CD1c-positive myeloid dendritic cell (primary cell): ENCODE data around the gene BTNL8.
A peak's percentile ranks its signal among the peaks of the same experiment; 100 is the strongest.

Experiments
- DNase-seq: peaks from one replicate; pipeline ENCODE4 v3.0.0-alpha.2; 2016; ENCODE audit errors: extremely low spot score

The BTNL8 gene, protein sequence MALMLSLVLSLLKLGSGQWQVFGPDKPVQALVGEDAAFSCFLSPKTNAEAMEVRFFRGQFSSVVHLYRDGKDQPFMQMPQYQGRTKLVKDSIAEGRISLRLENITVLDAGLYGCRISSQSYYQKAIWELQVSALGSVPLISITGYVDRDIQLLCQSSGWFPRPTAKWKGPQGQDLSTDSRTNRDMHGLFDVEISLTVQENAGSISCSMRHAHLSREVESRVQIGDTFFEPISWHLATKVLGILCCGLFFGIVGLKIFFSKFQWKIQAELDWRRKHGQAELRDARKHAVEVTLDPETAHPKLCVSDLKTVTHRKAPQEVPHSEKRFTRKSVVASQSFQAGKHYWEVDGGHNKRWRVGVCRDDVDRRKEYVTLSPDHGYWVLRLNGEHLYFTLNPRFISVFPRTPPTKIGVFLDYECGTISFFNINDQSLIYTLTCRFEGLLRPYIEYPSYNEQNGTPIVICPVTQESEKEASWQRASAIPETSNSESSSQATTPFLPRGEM

DNA sequence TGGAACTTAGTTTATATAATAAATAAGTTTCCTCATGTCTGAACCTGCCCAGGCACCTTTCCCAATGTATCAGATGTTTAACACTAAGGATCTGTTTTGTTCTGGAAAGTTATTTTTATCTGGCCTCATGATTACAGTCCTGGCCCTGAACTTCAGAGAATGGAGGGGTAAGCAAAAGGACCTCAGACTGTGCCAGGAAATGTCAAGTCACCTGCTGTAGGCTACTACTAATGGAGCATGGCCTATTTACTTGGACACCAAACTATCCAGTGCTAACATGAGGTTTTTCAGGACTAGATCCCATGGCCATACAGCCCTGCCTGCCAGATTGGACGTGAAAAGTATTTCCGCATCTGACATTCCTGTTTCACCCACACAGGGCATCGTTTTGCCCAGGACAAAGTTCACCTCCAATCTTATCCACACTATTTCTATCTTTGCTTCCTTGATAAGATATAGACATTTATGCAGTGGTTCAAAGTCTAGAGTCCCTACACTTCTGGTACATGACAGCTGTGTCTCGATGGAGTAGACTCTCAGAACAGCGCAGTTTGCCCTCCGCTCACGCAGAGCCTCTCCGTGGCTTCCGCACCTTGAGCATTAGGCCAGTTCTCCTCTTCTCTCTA, at the start of gene BTNL8:
Gene BTNL8 (plus strand): TSS at position 539 of the 626 bp plus-strand sequence. CDS start 152 bp downstream, outside the sequence.
- no peak for DNase-seq

DNA sequence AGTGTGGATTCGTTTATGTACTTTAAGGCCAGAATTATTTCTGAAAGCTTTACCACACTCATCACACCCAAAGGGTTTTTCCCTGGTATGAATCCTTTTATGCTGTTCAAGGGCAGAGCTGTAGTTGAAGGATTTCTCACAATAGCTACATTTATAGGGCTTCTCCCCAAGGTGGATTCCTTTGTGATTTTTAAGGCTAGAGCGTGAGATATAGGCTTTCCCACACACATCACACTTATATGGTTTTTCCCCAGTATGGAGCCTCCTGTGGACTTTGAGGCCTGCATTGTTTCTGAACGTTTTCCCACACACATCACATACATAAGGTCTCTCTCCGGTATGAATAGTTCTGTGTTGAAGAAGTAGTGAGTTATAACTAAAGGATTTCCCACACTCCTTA, 49.1 kb upstream of the BTNL8 start:
- DNase-seq, result no peak

DNA sequence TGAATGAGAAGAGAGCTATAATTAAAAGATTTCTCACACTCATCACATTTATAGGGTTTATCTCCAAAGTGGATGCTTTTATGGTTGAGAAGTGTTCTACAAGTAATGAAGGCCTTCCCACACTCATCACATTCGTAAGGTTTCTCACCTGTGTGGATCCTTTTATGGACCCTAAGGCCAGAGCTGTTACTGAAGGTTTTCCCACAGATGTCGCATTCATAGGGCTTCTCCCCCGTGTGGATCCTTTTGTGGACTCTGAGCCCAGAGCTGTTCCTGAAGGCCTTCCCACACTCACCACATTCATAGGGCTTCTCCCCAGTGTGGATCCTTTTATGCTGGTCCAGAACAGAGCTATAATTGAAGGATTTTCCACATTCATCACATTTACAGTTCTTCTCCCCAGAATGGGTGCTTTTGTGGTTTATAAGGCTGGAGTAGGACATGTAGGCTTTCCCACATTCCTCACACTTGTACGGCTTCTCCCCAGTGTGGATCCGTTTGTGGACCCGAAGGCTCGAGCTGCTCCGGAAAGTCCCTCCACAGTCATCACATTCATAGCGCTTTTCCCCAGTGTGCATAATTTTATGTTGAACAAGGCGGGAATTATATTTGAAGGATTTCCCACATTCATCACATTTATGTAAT, 48.4 kb upstream of the BTNL8 start:
- no peak for DNase-seq

DNA sequence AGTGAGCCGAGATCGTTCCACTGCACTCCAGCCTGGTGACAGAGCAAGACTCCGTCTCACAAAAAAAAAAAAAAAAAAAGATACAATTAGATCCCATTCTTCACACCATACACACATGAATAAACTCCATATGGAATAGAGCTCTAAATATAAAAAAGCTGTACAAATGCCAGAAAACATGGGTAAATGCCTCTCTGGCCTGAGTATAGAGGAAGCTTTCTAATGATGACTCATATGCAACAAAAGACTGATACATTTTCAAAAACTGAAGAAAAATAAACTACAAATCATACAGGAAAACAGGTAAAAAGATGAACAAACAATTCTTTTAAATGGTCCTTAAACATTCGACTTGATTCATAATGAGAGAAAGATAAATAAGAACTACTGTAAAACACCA, 46.5 kb upstream of the BTNL8 start:
- no peak for DNase-seq

DNA sequence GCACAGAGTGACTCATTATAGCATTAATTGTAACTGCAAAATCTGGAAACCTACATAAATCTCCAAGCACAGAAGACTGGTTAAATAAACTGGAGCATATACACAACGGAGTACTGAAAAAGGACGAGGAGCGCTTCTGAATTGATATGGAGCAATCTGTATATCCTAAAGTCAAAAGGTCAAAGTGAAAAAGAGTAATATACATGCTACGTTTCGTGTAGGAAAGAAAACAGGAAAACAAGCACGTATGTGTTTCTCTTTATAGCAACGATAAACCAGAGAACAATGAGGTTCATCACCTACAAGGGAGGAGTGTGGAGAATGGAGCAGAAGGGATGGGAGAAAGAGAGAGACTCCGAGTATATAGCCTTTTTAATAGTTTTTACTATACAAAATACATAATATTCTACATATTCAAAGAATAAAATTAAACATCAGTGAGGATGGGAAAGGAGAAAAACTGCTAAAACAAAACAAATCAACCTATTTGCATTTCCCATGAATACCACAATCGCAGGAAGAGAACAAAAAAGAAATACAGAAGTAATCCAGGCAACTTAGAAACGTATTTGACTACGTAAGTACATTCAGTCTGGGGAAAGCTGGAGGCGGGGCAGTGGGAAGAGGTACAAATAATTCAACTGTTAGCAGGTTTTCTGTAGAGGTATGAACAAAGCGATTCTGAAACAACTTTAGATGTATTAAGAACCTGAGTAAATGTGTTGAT, 45.7 kb upstream of the BTNL8 start:
- no peak for DNase-seq

DNA sequence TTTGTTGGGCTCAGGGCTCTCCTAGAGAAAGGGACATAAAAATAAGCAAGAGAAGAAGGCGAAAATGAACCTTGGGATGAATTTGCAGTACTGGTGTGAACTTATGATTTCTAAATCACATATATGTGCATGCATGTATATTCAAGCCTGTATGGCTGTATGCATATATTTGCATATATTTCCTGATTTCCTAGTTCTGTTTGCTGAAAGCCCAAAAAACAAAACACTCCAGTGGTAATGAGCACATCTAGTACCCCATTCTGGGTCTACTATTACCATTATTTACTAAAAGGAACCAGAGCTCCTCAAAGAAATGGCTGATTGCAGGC, 45.1 kb upstream of the BTNL8 start:
- DNase-seq, result no peak

DNA sequence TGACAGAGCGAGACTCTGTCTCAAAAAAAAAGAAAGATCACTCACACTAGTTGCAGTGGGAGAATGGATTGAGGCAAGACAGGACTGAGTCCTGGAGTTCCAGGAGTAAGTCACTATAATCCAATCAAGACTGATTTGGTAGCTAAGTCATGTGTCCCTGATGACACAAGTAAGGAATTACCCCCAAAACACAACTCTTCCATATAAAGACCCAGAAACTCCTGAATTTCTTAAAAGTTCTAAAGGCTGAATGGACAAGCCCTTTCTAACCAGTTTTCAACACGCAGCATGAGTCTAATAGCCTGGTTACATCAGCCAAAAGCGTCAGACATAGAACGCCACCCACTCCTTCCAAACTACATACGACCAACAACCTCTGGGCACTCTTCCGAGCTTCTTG, 40.4 kb upstream of the BTNL8 start:
- DNase-seq, result no peak

DNA sequence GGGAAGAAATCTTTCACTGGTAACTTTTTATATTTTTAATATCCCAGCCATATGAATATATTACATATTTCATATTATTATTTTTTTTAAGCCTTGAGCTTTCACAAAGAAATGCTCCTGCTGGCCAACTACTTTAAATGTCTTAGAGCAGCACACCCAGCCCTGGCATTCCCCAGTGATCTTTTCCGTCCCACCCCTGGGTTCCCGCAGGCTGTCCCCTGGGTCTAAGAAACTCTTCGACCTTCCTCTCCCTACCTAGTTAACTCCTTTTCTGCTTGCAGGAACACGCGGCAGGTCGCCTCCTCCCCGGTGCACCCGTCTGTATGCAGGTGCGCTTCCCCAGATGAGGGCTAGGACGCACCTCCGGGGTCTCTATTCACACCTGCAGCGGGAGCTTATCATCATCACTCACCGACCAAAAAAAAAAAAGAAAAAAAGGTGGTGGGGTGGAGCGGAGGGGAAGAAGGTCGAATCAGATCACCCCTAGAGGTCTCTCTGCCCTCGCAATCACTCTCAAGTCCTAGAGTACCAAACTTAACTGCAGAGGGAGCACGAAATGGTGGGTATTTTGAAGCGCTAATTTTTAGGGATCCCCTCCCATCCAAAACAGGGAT, 38.6 kb upstream of the BTNL8 start:
- DNase-seq, result peak; percentile 48

DNA sequence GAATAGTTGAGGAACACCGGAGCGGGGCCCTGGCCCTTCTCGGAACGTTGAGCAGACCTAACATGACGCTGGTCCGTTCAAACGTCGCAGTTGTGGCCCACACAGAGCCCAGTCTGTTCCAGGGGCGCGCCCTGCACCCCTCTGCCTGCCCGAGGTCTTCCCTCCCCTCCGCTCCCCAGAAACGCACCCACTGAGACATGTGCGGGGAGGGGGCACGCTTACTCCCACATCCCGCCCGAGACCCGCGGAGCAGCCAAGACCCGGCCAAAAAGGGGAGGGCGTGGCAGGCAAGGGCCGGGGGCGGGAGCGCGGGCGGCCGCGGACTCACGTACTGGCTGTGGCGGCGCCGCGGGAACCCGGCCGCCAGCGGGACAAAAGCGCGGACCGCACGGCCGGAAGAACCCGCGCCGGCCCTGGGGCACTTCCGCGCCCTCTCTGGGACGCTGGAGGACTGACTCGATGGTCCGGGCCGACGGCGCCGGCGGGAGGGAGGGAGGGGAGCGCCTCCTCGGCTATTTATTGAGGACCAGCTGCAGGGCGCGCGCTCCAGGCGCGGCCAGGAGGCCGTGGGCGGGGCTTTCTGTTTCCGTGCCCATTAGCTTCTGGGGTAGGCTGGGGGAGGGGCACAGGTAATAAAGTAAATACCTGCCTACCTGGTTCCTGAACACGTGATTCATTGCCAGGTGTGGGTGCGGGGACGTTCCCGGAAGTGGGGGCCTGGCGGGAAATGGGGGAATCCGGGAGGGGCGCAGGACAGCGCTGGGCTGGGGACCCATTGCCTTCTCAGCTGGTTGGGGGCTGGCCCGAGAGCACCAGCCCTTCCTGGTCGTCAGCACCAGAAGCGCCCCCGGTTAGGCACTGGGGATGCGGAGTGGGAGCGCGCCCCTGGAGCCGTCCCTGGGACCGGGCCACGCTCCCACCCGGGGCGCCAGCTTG, 37.8 kb upstream of the BTNL8 start, which contains the start of gene ZFP62:
Gene ZFP62 (minus strand): TSS at position 390 of the 936 bp plus-strand sequence. CDS start 57 bp downstream, at position 333.
- peak; percentile 94 for DNase-seq

DNA sequence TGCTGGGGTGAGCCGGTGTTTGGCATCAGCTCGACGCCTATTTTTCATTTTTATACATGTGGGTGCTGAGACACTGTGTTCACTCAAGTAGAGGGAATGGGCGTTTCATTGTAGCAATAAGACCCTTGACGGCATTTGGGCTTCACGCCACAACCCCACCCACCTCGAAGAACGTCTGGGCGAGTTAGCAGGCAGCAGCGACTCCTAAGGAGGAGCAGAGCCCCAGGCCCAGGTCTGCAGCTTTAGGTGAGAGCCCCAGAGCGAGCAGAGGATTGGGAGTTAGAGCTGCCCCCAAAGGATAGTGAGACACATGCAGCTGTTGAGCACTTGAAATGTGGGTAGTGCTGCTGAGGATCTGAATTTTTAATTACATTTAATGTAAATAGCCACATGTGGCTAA, 36.3 kb upstream of the BTNL8 start:
- DNase-seq, result no peak

DNA sequence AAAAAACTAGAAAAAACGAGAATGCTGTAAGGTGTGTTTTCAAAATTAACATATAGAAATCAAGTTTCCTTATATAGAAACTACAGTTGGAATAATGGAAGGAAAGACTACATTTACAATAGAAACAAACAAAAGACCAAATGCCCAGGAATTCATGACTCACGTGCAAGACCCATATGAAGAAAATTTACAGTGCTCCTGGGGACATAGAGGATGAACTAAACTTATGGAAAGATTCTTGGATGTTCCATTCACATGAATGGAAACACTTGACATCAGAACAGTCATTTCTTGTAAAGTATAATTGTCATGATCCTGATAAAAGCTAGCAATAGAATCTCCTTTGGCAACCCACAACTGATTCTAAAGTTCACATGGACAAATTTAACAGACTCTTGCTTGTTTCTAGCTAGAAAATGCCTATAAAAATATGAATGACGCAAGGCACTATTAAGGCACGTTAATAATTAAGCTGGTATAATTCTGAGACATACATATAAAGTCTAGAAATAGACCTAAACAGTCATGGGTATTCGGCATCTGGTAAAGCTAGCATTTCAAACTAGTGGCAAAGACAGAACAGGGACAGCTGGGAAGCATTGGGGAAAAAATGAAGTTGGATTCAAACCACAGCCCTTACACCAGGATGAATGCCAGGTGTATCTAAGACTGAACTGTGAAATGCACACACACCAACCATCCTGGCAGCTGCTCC, 32.8 kb upstream of the BTNL8 start:
- DNase-seq, result no peak

DNA sequence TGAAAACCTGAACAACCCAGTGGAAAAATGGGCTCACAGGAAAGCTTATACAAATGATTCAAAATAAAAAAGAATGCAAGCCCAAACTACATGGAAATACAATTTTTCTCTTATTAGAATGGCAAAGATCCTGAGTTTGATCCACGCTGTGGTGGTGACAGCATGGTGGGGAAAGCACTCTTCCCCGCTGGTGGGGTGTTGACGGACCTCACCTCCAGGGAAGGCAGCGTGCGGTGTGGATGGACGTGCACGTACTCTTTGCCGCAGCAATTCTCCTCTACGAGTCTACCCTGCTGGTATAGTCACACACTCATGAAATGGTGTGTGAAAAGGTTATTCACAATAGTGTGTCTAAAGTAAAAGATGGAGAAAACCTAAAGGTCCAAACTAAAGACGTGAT, 32.0 kb upstream of the BTNL8 start:
- no peak for DNase-seq

DNA sequence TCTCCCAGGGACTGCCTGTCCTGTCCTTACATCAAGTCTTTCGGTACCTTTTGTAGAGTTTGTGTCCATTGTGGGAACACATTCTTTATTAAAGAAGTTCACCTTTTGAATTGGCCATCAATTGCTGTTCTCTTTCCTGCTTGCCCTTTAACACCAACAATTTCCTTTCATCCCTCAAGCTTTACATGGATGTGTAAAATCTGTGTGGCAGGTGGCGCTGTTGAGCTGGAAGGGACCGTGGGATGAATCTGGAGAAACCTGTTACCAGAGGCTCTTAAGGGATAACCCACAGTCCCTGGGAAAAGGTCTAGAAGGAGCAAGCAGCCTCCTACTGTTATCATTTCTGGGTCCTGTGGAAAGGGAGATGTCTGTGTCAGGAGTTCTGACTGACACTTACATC, 30.0 kb upstream of the BTNL8 start:
- peak; percentile 82 for DNase-seq

DNA sequence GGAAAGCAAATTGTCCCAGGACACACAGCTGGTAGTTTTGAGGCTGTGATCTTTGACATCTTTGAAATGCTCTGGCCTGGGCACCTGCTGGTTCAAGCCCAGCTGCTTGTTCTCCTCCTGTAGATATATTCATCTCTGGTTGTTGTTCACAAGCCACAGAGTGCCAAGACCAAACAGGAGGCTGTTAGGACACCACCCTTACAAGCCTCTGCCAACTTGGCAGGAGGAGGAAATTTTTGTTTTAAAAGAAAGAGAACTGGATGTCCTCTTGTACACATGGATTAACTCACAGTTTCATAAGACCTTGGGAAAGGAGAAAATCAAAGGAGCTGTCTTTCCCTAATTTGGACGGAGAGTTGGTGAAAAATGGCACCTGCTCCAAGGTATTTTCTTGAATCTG, 29.4 kb upstream of the BTNL8 start:
- no peak for DNase-seq

DNA sequence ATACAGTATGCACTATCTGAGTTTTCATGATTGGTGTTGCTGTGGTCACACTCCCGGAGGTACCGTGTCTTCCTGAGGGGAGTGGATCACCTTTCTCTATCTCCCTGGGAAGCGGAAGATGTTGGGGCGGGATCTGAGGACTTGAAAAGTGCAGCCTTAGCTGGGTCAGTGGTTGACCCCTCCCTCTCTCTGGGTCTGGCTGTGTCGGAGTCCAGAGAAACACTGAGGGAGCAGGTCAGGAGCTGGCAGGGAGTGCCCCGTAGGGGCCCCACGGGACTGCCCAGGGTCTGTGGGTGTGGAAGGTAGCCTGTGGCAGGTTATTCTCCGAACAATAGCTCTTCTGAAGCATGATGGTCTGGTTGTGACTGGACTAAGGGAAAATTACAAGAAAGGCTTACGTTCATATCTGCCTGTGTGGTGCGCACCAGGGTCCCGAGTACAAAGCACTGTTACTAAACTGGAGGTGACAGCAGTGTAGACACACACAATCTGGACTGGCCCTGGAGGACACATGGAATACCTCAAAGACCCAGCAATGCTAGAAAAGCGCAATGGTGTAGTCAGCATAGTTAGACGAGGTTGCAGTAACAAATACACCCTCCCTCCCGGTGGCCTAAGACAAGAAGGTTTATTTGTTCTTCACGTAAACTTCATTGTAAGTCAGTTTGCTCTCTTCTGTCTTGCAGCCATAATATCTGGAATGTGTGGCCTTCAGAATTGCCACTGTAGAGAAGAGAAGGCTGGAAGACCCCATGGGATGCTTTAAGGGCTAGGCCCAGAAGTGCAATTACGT, 28.5 kb upstream of the BTNL8 start:
- DNase-seq, result no peak

DNA sequence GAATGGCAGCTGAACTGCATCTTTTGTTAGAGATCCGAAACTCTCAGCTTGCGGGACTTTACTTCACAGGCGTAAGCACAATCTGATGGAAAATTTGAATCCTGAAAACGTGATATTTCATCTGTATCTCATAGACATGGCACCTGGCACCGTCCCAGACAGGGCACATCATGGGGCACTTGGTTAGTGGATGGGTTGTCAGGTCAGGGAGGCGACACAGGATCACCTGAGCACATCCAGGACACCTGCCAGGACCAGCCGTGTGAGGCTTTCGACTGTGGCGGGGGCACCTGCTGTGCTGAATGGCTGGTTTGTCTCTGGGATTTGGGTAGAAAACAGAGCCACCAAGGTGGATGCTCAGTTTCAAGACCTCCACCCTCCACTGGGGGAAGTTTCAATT, 26.5 kb upstream of the BTNL8 start:
- DNase-seq, result no peak

DNA sequence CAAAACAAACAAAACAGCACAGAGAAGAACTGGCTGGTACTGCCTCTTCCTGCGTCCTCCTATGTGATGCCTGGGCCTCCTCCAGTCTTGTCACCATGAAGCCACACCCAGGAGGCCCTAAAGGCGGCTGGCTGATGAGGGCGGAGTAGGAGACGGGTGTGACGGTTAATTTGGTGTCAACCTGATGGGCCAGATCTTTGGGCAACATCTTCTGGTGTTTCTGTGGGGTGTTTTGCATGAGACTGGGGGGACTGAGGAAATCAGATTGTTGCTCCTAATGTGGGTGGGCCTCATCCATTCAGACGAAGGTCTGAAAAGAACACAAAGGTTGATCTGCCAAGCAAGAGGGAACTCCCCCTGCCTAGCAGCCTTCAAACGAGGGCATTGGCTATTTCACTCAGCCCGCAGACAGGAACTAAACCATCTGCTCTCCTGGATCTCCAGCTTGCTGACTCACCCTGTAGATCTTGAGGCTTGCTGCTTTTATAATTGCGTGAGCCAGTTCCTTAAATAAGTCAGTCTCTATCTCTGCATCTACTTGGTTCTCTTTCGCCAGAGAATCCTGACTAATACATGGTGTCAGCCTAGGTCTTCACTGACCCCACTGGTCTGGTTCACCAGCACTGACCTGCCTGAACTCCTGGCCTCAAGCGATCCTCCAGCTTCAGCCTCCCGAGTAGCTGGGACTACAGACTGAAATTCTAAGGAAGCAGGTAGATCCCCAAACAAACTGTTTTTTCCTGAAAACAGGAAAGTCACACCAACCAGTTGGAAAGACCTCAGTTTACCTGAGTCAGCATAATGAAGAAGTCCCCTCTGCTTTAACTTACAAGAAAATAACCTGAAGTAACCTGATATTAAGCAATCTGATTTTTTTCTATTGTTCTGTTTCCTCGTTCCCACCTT, 25.1 kb upstream of the BTNL8 start:
- peak; percentile 94 for DNase-seq
